Astrocyte (in vitro differentiated cells and primary cell): ENCODE data around the gene WDR81.

ENCODE experiments used
- EZH2 ChIP-seq: IDR thresholded peaks from 2 replicates; pipeline ENCODE4 v1.6.1; 2012; ENCODE audit warnings: mild to moderate bottlenecking, low read length, inconsistent platforms; ENCODE audit not compliant: insufficient read depth
- TF ChIP-seq, protein P1 (sequence below): IDR thresholded peaks from 2 replicates; pipeline ENCODE4 v1.5.1; 2011; ENCODE audit warnings: low read depth, mild to moderate bottlenecking, inconsistent platforms, low read length, moderate library complexity; ENCODE audit not compliant: insufficient read depth

DNA sequence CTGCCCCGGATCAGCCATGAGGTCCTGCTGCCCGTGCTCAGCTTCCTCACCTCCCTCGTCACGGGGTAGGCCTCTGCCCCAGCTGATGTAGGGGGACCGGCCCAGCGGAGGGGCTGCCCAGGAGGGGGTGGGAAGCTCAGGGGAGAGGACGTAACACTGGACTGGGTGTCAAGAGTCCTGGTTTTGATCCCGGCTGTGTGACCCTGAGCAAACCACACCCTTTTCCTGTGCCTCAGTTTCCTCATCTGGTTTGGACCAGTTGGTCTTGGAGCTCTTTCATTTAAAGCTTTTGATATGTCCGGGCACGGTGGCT, 6.6 kb downstream of the WDR81 start:
- TF ChIP-seq, protein P1, sequence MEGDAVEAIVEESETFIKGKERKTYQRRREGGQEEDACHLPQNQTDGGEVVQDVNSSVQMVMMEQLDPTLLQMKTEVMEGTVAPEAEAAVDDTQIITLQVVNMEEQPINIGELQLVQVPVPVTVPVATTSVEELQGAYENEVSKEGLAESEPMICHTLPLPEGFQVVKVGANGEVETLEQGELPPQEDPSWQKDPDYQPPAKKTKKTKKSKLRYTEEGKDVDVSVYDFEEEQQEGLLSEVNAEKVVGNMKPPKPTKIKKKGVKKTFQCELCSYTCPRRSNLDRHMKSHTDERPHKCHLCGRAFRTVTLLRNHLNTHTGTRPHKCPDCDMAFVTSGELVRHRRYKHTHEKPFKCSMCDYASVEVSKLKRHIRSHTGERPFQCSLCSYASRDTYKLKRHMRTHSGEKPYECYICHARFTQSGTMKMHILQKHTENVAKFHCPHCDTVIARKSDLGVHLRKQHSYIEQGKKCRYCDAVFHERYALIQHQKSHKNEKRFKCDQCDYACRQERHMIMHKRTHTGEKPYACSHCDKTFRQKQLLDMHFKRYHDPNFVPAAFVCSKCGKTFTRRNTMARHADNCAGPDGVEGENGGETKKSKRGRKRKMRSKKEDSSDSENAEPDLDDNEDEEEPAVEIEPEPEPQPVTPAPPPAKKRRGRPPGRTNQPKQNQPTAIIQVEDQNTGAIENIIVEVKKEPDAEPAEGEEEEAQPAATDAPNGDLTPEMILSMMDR, result no peak
- TF ChIP-seq EZH2, result no peak
